ENCODE data around the gene HOXC11.

- TF ChIP-seq MYC (IDR thresholded peaks at IDR 0.05; ENCODE audit: insufficient read depth, insufficient read length, insufficient replicate concordance, low read length, severe bottlenecking), result no peak
- no peak for TF ChIP-seq MTA3 (IDR thresholded peaks at IDR 0.05; ENCODE audit: borderline replicate concordance, low read length)
- no peak for TF ChIP-seq CTCF (IDR thresholded peaks at IDR 0.05 in 2 of 3, conservative IDR thresholded peaks at IDR 0.05 in 1 of 3; ENCODE audit: control insufficient read depth in 2 of 3, extremely low read depth in 1 of 3, insufficient read depth in 1 of 3, low read depth in 3 of 3, low read length in 3 of 3)
- no peak for TF ChIP-seq SP1 (IDR thresholded peaks at IDR 0.05; ENCODE audit: low read depth, low read length)
- TF ChIP-seq POLR2A (IDR thresholded peaks at IDR 0.05; ENCODE audit: low read depth, low read length), result no peak
- TF ChIP-seq NFXL1 (IDR thresholded peaks at IDR 0.05; ENCODE audit: borderline replicate concordance), result no peak
- no peak for TF ChIP-seq EGR1 (IDR thresholded peaks at IDR 0.05; ENCODE audit: borderline replicate concordance in 1 of 2, low read depth in 2 of 2, low read length in 2 of 2)
- no peak for TF ChIP-seq YY1 (IDR thresholded peaks at IDR 0.05; ENCODE audit: low read depth, low read length)
- no peak for TF ChIP-seq RUNX3 (IDR thresholded peaks at IDR 0.05; ENCODE audit: low read length)
Measured at GRCh38 chr12:54025499-54026405, 52.8 kb downstream of the HOXC11 start.

Data from GM12878 (cell line).